Activated effector memory CD4-positive, alpha-beta T cell treated with anti-CD3 and anti-CD28 coated beads, Interleukin-2, amount 50 U/mL, for 16 hours (primary cell): ENCODE results near the gene BEND4.
"Not testable (repeated sequence)": the region's sequence is repeated elsewhere in the genome, so short reads cannot be mapped to it uniquely, and the experiment has no call there.

ENCODE experiments used
- DNase-seq: peaks from one replicate; pipeline ENCODE4 v3.0.0-alpha.2; 2020

Gene BEND4

DNA sequence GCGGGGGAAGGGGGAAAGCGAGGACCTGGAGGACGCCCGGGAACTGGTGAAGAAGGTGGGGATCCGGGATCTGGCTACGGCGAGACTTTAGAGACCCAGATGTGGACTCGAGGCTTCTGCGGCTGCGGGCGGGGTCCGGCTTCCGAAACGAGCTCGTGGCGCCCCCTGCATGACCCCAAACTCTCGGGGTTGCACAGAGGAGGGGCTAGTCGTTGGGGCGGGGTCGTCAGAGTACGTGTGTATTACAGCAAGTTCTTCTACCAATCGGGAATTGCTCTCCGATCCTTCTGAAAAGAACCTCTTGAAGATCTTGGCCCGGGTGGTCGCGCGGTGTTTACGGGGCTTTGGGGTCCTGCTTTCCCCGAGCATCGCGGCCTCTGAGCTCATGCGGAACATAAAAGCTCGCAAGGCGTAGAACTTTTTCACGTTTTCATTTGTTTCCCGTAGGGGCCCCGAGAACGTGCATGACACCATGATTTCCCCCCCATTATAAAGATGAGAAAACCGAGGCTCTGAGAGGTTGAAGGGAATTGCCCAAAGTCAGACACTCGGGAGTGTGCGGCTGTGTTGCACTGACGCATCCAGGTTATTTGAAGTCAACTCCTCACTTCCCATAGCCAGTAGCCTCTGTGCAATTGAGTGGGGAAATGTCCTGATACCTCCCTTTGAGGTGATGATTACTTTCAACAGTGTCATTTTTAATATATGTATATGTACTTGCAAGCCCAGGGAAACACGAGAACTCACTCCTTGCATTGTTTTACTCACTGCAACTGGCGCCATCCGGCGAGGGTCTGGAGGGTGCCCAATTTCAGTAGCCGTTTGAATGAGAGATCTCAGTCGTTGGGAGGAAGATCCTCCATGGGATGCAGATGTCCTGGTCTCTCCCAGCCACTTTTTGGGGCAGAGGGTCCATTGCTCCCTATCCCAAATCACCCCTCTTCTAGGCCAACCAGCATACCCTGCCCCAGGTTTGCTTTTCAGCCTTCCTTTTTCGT, at the start of gene BEND4:
Gene BEND4 (minus strand): TSS at position 149 of the 998 bp plus-strand sequence. CDS start 512 bp downstream, outside the sequence.
- no peak for DNase-seq

DNA sequence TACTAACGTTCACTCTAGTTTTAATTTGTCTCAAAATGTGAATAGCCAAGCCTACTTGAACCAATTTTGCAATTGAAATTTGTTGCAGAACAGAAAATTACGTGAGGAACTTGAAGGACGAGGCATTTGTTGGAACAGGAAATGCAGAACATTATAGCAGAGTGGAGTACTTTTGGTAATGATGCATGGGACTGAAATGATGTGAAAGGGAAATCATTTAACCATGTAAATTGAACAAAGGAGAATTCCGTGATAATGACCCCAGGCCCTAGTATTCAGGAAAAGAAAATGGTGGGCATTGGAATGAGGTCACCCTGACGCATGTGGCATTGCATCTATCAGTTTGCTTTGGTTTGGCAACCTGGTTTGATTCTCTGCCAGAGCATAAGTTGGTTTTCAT, 44.9 kb upstream of the BEND4 start:
- no peak for DNase-seq

DNA sequence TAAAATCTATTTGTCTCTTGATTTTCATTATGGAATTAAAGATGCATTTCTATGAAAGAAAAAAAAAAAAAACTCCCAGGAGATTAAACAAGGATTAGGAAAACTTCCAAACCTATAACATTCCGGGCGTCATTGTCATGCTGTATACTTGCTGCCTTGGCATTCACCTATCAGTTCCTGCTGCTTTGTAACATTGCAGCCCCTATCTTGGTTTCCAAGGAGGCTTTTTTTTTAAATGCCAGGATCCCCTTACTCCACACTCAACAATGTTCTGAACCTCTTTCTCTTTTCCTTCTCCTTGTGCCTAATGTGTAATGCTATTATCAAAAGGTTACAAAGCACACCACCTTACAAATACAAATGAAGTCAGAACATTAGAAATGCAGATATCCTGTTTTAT, 20.5 kb upstream of the BEND4 start:
- DNase-seq: no peak

DNA sequence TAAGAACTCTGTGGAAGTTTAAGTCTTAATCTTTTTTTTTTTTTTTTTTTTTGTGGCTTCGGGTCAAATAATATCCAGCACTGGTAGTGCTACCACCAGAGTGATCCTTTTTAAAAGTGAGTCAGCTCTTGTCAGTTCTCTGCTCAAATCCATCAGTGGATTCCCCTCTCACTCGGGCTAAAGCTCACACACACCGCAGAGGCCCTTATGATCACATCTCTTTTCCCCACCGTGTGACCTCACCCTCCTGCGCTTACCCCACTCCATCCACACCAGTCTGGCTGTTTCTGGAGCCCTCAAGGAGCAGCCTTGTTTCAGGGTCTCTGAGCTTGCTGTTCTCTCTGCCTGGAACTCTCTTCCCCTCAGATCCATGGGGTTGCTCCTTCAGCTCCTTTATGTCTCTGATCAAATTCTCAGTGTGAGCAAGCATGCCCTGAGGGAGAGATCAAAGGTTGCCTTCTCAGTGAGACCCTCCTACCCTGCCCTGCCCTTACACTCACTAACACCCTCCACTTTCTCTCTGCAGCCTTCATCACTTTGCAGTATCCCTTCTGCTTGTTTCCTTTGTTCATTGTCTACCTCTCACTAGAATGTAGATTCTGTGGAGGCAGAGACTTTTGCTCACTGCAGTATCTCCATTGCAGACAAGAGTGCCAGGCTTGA, 19.8 kb upstream of the BEND4 start:
- DNase-seq: no peak

DNA sequence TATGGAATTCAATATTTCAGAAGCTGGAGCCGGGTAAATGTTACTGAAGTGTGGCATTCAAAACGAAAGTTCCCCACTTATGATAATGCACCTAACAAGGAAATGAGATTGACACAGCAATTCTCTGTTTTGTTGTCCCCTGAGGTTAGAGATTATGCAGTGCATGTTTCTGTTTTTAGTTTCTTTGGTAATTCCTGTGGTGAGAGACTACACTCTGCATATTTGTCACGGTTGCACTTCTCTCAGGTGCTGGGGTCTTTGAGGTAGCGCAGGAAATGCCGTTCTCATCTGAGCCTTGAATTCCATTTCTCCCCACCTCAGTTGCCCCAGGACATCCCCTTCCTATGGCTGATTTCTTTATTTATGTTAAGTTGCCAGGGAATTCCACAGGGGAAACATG, 15.3 kb upstream of the BEND4 start:
- no peak for DNase-seq

DNA sequence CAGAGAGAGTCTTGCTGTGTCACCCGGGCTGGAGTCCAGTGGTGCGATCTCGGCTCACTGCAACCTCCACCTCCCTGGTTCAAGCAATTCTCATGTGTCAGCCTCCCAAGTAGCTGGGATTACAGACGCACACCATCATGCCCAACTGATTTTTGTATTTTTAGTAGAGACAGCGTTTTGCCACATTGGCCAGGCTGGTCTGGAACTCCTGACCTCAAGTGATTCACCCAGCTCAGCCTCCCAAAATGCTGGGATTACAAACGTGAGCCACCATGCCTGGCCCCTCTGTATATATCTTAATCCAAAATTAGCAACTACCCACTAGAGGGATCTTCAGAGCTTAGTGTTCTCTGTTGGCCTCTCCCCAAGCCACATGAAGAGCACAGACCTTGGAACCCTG, 13.7 kb upstream of the BEND4 start:
- not testable (repeated sequence) for DNase-seq

DNA sequence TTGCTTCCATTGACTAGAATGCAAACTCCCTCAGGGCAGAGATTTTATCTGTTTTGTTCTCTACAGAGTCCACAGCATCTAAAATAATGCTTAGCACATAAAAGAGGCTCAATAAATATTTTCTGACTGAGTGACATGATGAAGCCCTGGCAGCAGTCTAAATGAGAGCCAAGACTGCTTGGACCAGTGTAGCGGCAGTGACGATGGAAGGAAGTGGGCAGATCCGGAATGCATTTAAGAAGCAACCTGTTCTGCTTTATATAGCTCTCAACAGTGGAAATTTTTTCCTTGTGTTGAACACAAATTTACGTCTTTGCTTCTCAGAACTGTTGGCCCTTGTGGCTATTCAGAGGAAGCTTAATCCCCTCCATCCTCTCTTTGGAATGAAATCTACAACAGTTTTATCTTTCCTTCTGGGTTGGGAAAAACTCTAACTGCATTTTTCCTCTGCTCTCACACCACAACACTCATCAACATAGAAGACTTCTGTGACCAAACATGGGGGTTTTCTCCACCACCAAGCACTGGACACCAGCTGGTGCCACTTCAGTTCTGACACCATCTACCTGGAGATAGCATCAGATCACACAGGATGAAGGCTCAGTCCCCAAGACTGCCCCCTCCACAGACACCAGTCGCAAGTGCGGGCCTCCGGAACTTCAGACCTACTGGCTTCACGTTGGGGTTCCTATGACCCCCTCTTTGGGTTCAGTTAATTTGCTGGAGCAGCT, 7.0 kb upstream of the BEND4 start:
- no peak for DNase-seq

DNA sequence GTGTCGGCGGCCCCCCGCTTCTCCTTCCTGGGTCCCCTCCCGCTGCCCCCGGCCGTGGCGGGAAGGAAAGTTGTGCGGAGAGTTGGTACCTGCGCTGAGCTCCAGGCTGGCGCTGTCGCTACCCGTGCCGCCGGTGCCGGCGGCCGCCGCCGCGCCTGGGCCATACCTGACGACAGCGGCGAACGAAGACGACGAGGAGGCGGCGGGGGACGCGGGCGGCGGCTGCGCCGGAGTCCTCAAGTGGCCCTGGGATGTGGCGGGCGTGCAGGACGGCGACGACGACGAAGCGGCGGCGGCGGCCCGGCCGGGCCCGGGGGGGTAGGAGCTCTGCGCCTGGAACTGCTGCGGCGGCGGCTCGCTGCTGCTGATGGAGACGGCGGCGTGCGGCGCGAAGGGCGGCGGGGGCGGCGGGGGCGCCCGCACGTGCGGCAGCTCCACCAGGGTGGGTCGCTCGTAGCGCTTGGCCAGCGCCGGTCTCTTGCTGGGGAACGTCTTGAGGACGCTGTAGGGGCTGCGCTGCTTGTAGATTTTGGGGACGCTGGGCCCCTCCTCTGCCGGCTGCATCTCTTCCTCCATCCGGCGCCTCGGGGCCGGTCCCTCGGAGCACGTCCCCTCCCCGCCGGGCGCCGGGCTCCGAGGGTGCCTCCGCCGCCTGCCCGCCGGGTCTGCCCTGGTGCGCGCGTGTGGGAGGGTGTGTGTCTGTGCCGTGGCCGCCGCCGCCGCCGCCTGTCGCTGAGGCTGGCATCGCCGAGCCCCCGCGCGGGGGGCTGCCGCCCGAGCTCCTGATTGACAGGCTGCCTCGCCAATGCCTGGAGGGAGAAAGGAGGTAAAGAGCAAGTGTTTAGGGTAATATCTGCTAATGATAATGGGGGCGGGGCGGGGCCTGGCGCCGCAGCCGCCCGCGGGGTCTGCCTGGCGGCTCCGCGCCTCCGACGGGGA, 618 bp downstream of the BEND4 start:
- DNase-seq: peak; percentile 69

DNA sequence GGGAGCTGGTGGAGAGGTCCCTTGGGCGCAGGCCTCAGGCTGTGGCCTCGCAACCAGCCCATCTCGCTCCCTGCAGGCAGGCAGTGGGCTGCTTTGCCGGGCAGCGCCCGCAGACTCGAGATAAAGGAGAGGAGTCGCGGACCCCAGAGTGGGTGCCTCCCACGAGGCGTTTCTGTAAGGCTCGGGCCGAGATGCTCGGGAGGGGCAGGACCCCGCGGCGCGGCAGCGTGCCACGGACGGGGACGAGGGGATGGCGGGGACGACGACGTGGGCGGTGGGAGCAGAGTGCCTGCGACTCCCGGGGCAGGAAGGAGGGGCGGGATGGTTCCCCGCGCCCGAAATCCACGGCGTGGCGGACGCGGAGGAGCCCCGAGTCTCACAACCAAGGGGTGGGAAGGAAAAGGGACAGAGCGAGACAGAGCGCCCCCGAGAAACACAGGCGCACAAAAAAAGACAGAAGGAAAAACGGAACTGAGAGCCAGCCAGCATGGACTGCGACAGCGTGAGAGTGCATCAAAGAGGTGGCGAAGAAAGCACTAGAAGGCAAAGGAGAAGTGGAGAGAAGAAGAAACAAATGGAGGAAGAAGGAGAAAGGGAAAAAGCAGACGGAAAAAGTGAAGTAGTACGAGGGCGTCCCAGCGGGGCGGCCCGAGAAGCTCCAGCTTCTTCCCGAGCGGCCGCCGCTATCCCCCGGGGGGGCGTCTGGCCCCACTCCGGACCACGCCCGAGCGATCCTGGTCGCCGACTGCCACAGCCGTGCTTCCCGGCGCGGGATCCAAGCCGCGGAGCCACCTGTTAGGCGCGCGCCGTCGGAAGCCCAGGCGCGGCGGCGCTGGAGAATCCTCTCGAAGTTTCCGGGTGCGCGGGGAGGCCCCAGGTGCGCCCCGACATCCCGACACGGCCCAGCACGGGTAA, 1.5 kb downstream of the BEND4 start:
- DNase-seq: no peak

DNA sequence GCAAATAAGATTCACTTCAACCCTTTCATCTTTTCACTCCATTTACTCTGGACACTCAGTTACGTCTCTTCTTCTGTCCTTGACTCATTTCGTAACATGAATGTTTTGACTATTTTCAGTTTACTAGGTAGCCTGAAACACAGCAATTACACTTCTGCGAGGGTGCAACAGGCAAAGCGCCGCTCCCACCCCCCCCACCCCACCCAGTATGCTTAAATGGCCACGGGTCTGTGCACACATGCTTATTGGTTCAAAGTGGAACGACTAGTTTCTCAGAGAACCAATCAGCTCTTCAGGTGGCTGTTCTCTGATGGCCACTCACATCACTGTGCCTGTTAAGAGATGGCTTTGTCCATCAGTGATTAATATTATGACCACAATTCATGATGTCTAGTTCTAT, 3.5 kb downstream of the BEND4 start:
- DNase-seq: no peak

DNA sequence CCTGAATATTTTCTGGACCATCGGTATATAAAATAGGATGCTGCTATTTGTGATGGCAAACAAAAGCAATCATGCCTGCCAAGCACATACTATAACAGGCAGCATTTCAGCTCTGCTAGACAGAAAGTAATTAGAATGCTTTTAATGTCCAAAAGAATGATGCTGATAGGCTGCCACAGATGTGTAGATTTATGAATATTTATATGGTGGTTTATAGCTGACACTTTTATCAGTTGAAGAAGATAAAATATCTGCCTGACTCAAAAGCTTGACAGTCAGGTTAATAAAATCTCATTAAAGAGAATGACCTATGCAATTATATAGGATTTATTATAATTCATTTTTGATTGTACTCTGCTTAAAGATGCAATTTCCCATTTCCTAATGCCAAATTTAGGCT, 4.0 kb downstream of the BEND4 start:
- DNase-seq: no peak

DNA sequence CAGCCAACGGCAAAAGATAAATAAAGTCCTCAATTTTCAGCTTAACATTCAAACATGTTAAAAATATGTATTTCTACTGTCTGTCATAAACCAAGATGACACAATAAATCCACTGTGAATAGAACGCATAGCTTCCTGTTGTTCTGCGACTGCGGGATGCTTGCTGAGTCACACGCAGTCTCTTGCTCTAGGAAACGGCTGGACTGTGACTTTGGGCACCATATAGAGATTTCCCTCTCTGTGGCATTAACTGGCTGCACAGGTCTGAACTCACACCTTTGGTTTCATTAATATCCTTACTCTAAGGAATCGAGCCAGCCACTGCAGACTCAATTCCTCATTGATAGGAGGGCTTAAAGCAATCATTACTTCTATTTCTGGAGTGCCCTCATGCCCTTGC, 8.4 kb downstream of the BEND4 start:
- DNase-seq: no peak

DNA sequence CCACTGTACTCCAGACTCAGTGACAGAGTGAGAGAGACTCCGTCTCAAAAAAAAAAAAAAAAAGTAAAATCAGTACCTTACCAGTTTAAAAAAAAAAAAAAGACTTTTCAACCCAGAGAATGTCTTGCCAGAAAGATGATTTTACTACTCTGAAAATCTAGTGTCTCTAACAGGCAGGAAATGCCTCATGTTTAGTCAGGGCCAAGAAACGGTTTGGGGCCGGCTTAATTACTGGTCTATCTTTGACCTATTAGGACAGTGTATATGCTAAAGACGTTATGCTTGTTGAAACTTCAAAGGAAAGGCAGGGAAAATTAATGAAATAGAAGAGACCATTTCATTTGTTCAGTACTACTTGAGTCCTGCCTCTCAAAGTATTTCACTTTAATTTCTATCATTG, 9.9 kb downstream of the BEND4 start:
- no peak for DNase-seq

DNA sequence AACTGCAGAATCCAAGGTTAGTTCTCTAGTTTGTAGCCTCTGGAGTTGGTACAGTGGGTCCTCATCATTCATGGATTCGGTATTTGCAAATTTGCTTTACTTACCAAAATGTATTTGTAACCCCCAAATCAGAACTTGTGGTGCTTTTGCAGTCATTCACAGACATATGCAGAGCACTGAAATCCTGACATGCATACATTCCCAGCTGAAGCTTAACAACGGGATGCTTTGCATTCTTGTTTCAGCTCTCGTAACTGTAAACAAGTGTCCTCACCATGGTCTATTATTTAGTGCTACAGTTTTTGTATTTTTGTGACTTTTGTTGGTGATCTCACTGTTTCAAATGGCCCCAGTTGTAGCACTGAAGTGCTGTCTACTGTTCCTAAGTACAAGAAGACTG, 16.1 kb downstream of the BEND4 start:
- DNase-seq: no peak

DNA sequence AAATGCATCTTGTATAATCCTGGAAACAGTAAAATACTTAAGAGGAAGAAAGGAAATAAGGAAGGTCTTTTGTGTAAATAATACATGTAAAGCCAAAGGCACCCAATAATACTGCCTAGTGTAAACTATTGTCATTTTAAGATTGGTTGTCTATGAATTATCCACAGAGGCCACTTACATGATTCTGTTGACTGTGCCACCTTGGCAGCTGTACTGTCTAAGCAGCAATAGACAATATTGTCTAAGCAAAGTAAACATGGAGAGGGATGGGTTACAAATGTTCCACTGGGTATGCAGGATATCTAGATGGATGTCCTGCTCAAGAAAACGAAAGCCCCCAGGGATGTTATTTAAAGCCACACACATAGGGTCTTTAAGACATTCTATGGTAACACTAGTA, 19.4 kb downstream of the BEND4 start:
- DNase-seq: no peak

DNA sequence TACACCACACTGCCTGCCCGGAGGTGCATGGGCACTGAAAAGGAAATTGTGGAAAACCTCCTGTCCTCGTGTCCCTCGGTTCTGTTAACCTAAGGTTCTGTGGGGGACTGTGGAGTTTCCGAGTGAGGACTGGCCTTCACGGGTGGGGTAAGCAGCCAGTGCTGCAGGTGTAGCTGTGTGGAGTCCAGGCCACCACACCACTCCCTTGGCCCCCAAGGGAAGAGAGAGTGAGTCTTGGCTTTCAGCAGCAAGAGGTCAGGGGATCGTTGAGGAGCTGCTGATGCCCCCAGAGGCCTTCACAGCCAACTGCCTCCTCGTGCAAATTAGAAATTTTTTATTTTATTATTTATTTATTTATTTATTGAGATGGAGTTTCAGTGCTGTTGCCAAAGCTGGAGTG, 20.4 kb downstream of the BEND4 start:
- DNase-seq: no peak

DNA sequence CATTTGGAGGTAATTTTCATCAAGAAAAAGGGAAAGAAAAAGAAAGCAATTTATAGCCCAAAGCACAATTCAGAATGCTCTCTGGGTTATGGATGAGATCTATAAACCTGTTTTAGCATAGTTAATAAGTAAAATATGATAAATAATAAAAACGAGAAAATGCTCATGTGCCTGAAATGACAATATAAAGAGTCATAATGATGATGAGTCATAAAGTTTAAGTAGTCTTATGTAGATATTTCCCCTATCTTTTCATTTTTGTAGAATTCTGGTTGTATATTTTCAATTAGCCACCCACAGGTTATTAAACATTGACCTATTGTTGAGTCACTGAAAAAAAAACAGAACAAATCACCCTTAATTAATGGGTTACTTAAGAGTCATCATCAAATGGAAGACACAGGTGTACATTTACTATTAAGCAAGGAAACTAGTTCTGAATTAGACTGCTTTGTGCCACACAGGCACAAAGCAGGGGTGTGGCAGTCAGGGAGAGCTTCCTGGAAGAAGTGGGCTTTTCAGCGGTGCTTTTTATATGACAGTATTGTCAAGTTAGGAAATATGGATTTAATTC, 29.3 kb downstream of the BEND4 start:
- no peak for DNase-seq

DNA sequence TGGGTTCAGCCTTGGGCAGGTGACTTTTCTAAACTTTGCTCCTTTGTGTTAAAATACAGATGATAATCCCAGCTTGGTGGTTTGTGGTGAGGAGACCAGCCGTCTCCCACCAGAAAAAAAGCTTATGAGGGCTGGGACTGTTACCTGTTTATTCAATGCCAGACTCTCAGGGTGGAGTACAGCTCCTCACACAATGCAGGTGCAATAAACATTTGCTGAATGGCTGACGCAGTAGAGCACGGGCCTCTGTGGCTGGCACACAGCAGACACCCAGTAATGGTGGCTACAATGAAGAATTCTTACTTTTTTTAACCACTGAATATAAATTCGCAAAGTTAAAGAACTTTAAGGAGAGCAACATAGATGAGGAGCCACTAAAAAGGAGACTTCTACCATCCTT, 30.2 kb downstream of the BEND4 start:
- no peak for DNase-seq

DNA sequence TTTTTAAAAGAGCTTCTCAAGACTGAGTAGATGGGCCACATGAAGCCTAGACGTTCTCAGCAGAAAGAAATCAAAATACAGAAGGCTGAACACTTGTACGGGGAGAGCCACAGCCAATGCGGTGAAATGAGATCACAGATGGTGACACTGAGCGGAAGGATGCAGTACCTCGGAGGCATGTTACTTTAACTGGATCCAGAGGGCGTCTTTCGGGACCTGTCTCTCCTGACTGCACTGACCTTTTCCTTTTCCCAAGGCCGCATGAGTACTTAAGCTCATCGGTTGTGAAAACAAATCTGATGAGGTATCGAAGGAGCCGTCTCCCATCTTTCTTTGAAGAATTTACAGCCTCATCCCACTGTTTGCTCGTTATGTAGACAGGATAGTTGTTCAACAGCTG, 32.6 kb downstream of the BEND4 start:
- no peak for DNase-seq

DNA sequence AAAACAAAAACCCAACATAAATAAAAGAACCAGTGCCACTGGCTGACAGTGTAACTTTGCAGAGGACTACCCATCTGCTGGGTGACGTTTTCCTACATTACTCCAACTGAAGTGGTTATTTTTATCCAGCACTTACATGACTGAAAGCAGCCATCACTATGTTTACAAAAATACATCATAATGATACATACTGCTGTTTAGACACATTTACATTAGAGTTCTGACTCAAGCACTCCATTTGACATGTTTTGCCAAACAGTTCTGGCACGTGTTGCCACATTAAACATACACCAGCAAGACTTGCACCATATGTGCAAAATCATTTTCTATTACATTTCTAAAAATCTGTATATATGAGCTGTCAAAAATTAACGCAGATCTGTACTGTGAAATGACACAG, 39.6 kb downstream of the BEND4 start:
- no peak for DNase-seq

DNA sequence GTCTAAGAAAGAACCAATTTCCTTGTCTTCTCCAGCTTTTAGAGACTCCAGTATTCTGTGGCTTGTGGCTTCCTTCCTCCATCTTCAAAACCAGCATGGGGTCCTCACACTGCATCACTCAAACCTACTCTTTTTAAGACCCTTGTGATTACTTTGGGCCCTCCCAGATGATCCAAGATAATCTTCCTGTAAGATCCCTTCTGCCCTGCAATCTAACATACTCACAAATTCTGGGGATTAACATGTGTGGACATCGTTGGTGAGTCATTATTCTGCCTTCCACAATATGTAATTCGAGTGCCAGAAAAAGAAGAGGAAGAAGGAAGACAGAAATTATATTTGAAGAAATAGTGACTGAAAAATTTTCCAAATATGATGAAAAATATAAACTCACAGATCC, 47.9 kb downstream of the BEND4 start:
- no peak for DNase-seq
